ENCODE data around the gene EML2.

The EML2 gene

DNA sequence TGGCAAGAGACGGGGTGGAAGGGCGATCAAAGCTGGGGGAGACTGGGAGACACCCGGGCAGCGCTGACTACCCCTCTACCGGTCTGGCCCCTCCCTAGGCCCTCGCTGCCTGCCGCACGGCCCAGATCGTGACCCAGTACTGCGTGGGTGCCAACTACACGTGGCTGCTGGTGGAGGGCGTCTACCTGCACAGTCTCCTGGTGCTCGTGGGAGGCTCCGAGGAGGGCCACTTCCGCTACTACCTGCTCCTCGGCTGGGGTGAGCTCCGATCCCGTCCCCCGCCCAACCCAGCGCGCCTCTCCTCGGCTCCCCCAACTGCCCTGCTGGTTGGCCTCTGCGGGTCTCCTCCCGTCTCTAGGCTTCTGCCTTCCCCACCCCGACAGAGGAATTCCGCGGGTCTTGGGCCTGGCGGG, 37.7 kb upstream of the EML2 start:
- DNase-seq (ENCODE audit: low read depth, low spot score): no peak
- peak overlapping the region; percentile 61 for H3K4me3 ChIP-seq (ENCODE audit: insufficient read length, low read depth)
- H3K36me3 ChIP-seq (ENCODE audit: insufficient read depth, insufficient read length, low read length): no peaks in the 10 kb centered on the region
- peaks cover 22% of the 10 kb centered on the region for H3K27me3 ChIP-seq (ENCODE audit: insufficient read depth, insufficient read length)
- peaks cover 1% of the 10 kb centered on the region for H3K4me1 ChIP-seq (ENCODE audit: insufficient read depth, insufficient read length)
- no peak for TF ChIP-seq ZNF274 (IDR thresholded peaks at IDR 0.05; ENCODE audit: low read depth, low read length)
- TF ChIP-seq YY1 (IDR thresholded peaks at IDR 0.05; ENCODE audit: insufficient read depth, insufficient read length): no peak
- TF ChIP-seq SUZ12 (IDR thresholded peaks at IDR 0.05; ENCODE audit: extremely low read depth, insufficient read depth, insufficient read length): no peak
- H3K9ac ChIP-seq (ENCODE audit: insufficient read length, low read depth): peak overlapping the region; percentile 74
- no peaks in the 10 kb centered on the region for H3K9me3 ChIP-seq (ENCODE audit: insufficient read depth, low read length)

DNA sequence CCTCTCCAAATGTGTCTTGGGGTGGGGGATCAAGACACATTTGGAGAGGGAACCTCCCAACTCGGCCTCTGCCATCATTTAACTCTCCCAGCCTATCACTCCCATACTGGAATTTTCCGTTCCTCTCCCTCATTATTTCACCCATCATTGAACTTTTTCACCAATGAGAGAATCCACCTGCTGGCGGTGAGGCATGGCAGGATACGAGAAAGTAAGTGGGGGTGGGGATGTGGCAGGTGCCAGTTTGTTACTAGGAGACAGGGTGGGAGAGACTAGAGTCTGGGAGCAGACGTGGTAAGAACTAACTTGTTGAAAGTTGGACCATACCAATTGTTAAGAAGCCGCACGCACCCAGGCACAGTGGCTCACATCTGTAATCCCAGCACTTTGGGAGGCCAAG, 35.7 kb upstream of the EML2 start:
- no peaks in the 10 kb centered on the region for H3K9me3 ChIP-seq (ENCODE audit: insufficient read depth, low read length)
- H3K4me1 ChIP-seq (ENCODE audit: insufficient read depth, insufficient read length): peaks cover 2% of the 10 kb centered on the region
- no peak overlapping the region for H3K9ac ChIP-seq (ENCODE audit: insufficient read length, low read depth)
- no peak for DNase-seq (ENCODE audit: low read depth, low spot score)
- H3K36me3 ChIP-seq (ENCODE audit: insufficient read depth, insufficient read length, low read length): no peaks in the 10 kb centered on the region
- H3K27me3 ChIP-seq (ENCODE audit: insufficient read depth, insufficient read length): peaks cover 33% of the 10 kb centered on the region
- TF ChIP-seq YY1 (IDR thresholded peaks at IDR 0.05; ENCODE audit: insufficient read depth, insufficient read length) (no peak), SUZ12 (IDR thresholded peaks at IDR 0.05; ENCODE audit: extremely low read depth, insufficient read depth, insufficient read length) (no peak), ZNF274 (IDR thresholded peaks at IDR 0.05; ENCODE audit: low read depth, low read length) (no peak)
- no peak overlapping the region for H3K4me3 ChIP-seq (ENCODE audit: insufficient read length, low read depth)

DNA sequence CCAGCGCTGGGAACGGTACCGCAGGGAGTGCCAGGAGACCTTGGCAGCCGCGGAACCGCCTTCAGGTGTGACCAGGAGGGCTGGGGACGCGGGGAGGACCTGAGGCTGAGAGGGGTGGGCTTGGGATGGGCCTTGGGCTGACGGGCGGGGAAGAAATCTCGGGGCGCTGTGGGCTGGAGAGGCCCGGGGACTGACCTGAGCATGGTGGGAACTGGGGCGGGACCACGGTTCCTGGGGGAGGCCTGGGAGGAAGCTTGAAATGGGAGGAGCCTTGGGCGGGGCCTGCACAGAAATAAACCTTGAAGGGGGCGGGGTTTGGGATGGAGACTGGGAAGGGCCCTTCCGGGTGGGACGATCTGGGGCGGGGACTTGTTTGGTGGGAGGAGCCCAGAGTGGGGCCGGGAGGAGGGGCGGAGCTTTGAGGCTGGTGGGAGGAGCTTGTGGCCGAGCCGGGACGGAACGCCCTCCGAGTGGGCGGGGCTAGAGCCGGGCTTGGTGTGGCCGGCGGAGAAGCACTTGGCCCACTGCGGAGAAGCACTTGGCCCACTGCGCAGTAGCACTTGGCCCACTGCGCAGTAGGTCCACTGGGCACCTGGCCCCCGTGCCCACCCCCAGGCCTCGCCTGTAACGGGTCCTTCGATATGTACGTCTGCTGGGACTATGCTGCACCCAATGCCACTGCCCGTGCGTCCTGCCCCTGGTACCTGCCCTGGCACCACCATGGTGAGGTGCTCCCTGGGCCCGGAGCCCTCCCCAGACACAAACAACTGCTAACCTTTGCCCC, 31.7 kb upstream of the EML2 start:
- Histone ChIP-seq H3K4me1 (ENCODE audit: insufficient read depth, insufficient read length) (peaks cover 6% of the 10 kb centered on the region), H3K36me3 (ENCODE audit: insufficient read depth, insufficient read length, low read length) (no peaks in the 10 kb centered on the region), H3K27me3 (ENCODE audit: insufficient read depth, insufficient read length) (peaks cover 32% of the 10 kb centered on the region), H3K9me3 (ENCODE audit: insufficient read depth, low read length) (no peaks in the 10 kb centered on the region), H3K4me3 (ENCODE audit: insufficient read length, low read depth) (peak overlapping the region; percentile 51), H3K9ac (ENCODE audit: insufficient read length, low read depth) (peak overlapping the region; percentile 67)
- no peak for TF ChIP-seq SUZ12 (IDR thresholded peaks at IDR 0.05; ENCODE audit: extremely low read depth, insufficient read depth, insufficient read length)
- DNase-seq (ENCODE audit: low read depth, low spot score): peak; percentile 85

DNA sequence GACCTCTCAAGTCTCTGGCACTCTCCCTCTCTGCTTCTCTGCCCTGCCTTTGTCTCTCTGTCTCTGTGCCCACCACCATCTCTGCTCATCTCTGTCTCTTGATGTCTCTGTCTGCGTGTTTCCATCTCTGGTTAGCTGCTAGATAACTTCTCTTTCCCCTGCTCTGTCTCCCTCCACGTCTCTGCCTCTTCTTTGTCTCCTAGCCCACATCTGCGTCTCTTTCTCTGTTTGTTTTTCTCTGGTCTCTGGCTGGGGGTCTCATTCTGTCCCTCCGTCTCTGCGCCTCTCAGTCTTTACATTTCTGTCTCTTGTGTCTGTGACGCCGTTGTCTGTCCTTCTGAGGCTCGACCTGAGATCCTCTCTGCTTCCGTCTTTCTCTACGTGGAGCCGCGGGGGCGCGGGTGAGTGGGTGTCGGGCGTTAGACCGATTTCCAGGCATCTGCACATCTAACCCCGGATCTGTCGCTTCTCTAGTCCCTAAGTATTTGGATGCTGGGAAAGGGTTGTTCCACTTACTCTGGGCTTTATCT, 29.2 kb upstream of the EML2 start:
- no peaks in the 10 kb centered on the region for H3K9me3 ChIP-seq (ENCODE audit: insufficient read depth, low read length)
- peaks cover 6% of the 10 kb centered on the region for H3K4me1 ChIP-seq (ENCODE audit: insufficient read depth, insufficient read length)
- TF ChIP-seq SUZ12 (IDR thresholded peaks at IDR 0.05; ENCODE audit: extremely low read depth, insufficient read depth, insufficient read length): no peak
- H3K36me3 ChIP-seq (ENCODE audit: insufficient read depth, insufficient read length, low read length): no peaks in the 10 kb centered on the region
- H3K9ac ChIP-seq (ENCODE audit: insufficient read length, low read depth): peak overlapping the region; percentile 61
- peak overlapping the region; percentile 46 for H3K4me3 ChIP-seq (ENCODE audit: insufficient read length, low read depth)
- H3K27me3 ChIP-seq (ENCODE audit: insufficient read depth, insufficient read length): peaks cover 32% of the 10 kb centered on the region
- DNase-seq (ENCODE audit: low read depth, low spot score): no peak

DNA sequence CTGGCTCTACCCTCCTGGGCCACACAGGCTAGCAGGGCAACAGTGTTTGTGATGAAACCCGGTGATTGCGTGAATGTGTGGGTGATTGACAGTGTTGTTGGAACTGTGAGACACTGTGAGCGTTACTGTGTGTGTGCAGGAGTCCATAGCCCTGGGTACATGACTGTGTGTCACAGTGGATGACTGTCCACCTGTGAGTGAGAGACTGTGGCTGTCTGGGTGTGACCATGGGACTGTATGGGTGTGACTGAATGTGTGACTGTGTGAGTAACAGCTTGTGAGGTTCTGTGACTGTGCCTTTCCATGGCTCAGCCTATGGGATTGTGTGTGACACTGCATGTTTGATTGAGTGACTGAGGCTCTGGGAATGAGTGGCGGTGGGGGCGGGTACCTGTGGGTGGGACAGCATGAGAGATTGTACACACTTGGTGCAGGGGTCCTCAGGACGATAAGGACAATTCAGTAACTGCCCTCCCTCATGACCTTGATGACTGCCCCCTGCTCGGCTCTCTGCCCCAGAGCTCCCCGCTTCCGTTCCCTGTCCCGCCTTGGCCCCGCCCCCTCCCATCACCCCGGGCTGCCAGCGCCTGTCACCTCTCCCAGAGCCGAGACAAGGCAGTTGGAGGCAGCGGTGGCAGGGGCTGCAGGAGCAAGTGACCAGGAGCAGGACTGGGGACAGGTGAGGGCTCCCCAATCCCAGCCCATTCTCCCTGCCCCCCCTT, 28.6 kb upstream of the EML2 start, which contains the start of gene GIPR:
GIPR (plus strand) TSS at position 602 of the 722 bp plus-strand sequence. CDS start 1,300 bp downstream, outside the sequence.
- TF ChIP-seq YY1 (IDR thresholded peaks at IDR 0.05; ENCODE audit: insufficient read depth, insufficient read length) (no peak), ZNF274 (IDR thresholded peaks at IDR 0.05; ENCODE audit: low read depth, low read length) (no peak), SUZ12 (IDR thresholded peaks at IDR 0.05; ENCODE audit: extremely low read depth, insufficient read depth, insufficient read length) (no peak)
- no peaks in the 10 kb centered on the region for H3K36me3 ChIP-seq (ENCODE audit: insufficient read depth, insufficient read length, low read length)
- H3K9me3 ChIP-seq (ENCODE audit: insufficient read depth, low read length): no peaks in the 10 kb centered on the region
- H3K27me3 ChIP-seq (ENCODE audit: insufficient read depth, insufficient read length): peaks cover 32% of the 10 kb centered on the region
- H3K4me3 ChIP-seq (ENCODE audit: insufficient read length, low read depth): peak within 1 kb of the TSS; percentile 46
- DNase-seq (ENCODE audit: low read depth, low spot score): no peak
- peaks cover 6% of the 10 kb centered on the region for H3K4me1 ChIP-seq (ENCODE audit: insufficient read depth, insufficient read length)
- peak within 1 kb of the TSS; percentile 61 for H3K9ac ChIP-seq (ENCODE audit: insufficient read length, low read depth)

DNA sequence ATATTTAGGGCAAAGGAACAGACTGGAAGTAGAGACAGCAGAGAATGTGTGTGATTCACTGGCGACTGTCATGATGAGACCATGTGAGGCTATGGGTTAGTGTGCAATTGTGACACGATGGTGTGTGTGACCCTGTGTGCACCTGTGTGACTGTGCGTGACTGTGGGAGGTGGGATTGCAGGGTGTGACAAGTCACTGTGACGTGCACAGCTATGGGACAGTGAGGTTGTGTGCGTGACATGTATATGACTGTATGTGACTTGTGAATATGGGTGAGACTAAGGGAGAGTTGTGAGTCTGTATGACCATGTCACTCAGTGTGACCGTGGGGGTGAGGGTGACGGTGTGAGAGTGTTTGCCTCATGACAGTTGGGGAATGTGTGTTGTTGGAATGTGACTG, 25.4 kb upstream of the EML2 start:
- H3K4me3 ChIP-seq (ENCODE audit: insufficient read length, low read depth): no peak overlapping the region
- no peak for DNase-seq (ENCODE audit: low read depth, low spot score)
- TF ChIP-seq YY1 (IDR thresholded peaks at IDR 0.05; ENCODE audit: insufficient read depth, insufficient read length) (no peak), SUZ12 (IDR thresholded peaks at IDR 0.05; ENCODE audit: extremely low read depth, insufficient read depth, insufficient read length) (no peak), ZNF274 (IDR thresholded peaks at IDR 0.05; ENCODE audit: low read depth, low read length) (no peak)
- no peaks in the 10 kb centered on the region for H3K36me3 ChIP-seq (ENCODE audit: insufficient read depth, insufficient read length, low read length)
- H3K4me1 ChIP-seq (ENCODE audit: insufficient read depth, insufficient read length): peaks cover 8% of the 10 kb centered on the region
- no peaks in the 10 kb centered on the region for H3K9me3 ChIP-seq (ENCODE audit: insufficient read depth, low read length)
- no peak overlapping the region for H3K9ac ChIP-seq (ENCODE audit: insufficient read length, low read depth)
- peaks cover 18% of the 10 kb centered on the region for H3K27me3 ChIP-seq (ENCODE audit: insufficient read depth, insufficient read length)

DNA sequence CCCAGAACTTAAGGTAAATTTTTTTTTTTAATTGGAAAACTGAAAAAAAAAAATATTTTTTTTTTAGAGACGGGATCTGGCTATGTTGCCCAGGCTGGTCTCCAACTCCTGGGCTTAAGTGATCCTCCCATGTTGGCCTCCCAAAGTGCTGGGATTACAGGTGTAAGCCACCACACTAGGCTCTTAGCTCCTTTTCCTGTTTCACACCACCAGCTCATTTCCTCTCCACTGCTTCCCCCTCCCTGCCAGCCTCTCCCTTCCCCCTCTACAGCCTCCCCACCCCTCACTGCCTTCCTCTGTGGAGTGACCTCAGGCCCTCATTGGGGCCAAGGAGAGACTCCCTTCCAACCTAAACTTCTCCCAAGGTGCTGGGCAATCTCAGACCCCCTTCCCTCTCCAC, 24.6 kb upstream of the EML2 start:
- Histone ChIP-seq H3K27me3 (ENCODE audit: insufficient read depth, insufficient read length) (peaks cover 10% of the 10 kb centered on the region), H3K4me3 (ENCODE audit: insufficient read length, low read depth) (no peak overlapping the region), H3K9ac (ENCODE audit: insufficient read length, low read depth) (no peak overlapping the region), H3K9me3 (ENCODE audit: insufficient read depth, low read length) (no peaks in the 10 kb centered on the region), H3K4me1 (ENCODE audit: insufficient read depth, insufficient read length) (peaks cover 8% of the 10 kb centered on the region), H3K36me3 (ENCODE audit: insufficient read depth, insufficient read length, low read length) (no peaks in the 10 kb centered on the region)
- TF ChIP-seq ZNF274 (IDR thresholded peaks at IDR 0.05; ENCODE audit: low read depth, low read length) (no peak), SUZ12 (IDR thresholded peaks at IDR 0.05; ENCODE audit: extremely low read depth, insufficient read depth, insufficient read length) (no peak), YY1 (IDR thresholded peaks at IDR 0.05; ENCODE audit: insufficient read depth, insufficient read length) (no peak)
- no peak for DNase-seq (ENCODE audit: low read depth, low spot score)
